ENCODE measurements around the gene SMO. TPM values are rescaled to one million over a fixed set of nuclear protein-coding genes. Genes with fewer than 3 reads are reported as not detected.
"Not testable (repeated sequence)": the region's sequence is repeated elsewhere in the genome, so short reads cannot be mapped to it uniquely, and the experiment has no call there.

Gene SMO
- total RNA-seq, 3 donors from 2014 or later, result 0.11 to 0.25 (median 0.18) TPM

DNA sequence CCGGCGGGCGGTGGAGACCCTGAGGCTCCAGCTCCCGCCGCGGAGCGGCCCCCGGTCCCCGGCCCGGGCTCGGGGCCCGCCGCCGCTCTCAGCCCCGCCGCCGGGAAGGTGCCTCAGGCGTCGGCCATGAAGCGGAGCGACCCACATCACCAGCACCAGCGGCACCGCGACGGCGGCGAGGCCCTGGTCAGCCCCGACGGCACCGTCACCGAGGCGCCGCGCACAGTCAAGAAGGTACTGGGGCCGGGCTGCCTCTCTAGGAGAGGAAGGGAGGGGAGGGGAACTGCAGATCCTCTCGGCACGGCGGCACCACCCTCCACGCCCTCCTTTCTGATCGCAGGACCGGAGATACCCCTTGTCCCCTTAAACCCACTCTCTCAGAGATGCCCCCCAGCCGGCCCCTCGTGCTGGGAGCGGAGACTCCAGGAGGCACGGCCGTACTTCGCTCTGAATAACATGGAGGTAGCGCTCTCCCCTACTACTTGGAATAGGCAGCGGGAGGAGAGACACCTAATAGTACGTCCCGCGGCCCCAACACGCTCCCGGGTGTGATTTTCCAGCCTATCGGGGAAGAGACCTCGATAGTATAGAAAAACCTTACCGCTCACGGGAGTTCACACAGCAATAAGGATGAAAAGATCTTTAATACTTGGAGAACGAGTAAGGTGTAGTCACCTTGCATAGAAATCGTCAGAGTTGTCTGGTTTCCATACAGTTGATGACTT is 36.9 kb downstream of the SMO start:
- H3K9me3 Mint-ChIP-seq, result no peaks in the 10 kb centered on the region
- peaks cover 37% of the 10 kb centered on the region for H3K4me1 Mint-ChIP-seq (ENCODE audit: low read depth)
- no peaks in the 10 kb centered on the region for H3K27me3 Mint-ChIP-seq (ENCODE audit: low read depth)
- peak overlapping the region; percentile 94 for H3K4me3 Mint-ChIP-seq
- DNase-seq, result peak; percentile 45
- ATAC-seq, result peak; percentile 57 to 59
- no peaks in the 10 kb centered on the region for H3K36me3 Mint-ChIP-seq (ENCODE audit: insufficient read depth)

DNA sequence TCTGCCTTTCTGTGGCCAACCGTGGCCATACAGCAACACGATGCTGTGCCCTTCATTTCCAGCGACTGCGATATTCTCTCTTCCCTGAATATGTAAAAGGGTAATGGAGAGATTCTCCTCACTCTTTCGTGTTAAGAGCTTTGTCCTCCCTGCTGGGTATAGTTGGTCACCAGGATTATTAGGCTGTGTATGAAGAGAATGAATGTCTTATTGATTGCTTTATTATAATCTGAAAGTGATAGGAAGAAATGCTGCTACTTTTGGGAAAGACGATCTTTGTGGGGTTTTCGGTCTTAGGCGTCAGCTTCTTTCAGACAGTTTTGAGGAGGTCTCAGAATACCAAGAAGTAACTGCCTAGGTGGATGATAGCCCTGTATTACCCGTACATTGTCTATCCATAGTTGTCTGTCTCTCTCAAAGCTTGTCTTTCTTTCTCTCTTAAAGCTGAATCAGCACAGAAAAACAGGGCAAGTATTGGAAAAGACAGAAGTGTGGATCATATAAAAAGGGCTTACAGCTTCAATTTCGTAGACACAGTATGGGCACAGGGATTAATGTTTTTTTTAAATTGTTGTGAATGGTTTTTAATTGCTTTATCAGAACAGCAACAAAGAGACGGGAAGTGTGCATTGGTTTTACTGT is 37.6 kb downstream of the SMO start:
- peaks cover 37% of the 10 kb centered on the region for H3K4me1 Mint-ChIP-seq (ENCODE audit: low read depth)
- no peaks in the 10 kb centered on the region for H3K27me3 Mint-ChIP-seq (ENCODE audit: low read depth)
- H3K9me3 Mint-ChIP-seq, result no peaks in the 10 kb centered on the region
- peak overlapping the region; percentile 94 for H3K4me3 Mint-ChIP-seq
- H3K36me3 Mint-ChIP-seq (ENCODE audit: insufficient read depth), result no peaks in the 10 kb centered on the region
- no peak for DNase-seq
- ATAC-seq, result no peak

DNA sequence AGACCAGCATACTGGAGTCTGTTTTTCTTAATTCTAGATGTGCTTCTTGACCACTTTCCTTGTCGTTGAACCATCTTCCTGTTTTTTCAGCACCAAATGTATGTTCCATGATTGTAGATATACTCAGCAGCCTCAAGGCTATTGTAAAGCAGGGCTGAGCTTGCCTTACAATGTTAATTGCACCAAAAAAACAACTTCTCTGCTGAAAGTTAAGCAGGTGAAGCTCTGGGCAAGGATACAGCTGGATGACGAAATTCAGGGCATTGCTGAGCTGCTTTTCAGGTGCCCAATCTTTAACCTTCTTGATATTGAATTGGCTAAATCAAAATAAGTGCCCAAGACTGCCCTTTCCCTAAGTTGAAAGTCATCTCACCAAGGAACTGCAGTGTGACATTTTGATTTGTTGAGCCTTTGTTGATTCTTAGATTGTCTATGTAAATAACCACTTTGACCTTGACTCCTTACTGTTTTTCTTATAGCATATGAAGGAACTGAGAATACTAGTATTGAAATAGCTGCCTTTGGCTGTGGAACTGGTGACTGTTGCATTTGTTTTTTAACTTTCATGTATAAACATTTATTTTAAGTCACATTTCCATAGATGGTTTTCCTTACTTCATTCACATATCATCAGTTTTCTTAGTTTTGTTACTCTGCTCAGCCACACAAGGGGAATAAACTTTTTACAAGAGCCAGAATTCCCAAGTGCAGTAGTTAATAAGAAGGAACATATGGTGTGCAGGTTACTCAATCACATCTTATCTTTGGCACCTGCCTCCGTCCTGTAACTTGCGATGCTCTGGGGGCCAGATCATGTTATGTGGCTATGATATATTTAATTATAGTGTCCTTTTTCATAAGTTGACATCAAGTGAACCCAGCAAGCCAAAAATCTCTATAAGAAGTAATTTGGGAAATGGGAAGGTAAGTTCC is 39.5 kb downstream of the SMO start:
- H3K36me3 Mint-ChIP-seq (ENCODE audit: insufficient read depth), result peaks cover 1% of the 10 kb centered on the region

DNA sequence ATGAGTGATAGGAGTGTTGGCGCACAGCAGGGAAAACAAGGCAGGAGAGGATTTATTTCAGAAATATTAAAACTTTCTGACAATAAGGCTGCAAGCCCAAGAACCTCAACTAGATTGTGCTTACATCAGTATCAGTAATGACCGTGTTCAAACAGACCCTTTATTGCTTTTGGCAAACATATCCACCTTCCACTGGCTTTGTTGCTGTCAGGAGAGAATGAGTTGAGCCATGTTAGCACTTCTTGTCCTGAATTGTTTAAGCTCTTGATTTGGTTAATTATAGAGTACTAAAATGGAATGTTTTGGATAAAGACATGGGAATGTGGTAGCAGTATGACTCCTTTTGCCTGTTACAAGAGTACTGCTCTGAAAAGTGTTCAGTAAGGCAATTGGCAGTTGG is 40.2 kb downstream of the SMO start:
- ATAC-seq (no peak), DNase-seq (no peak)
- peaks cover 2% of the 10 kb centered on the region for H3K36me3 Mint-ChIP-seq (ENCODE audit: insufficient read depth)
- H3K27me3 Mint-ChIP-seq (ENCODE audit: low read depth), result no peaks in the 10 kb centered on the region
- H3K9me3 Mint-ChIP-seq, result no peaks in the 10 kb centered on the region
- no peak overlapping the region for H3K4me3 Mint-ChIP-seq
- H3K4me1 Mint-ChIP-seq (ENCODE audit: low read depth), result peaks cover 33% of the 10 kb centered on the region

More for the DNA sequence above, 39.5 kb downstream of the SMO start:
- Mint-ChIP-seq H3K27me3 (ENCODE audit: low read depth) (no peaks in the 10 kb centered on the region), H3K9me3 (no peaks in the 10 kb centered on the region), H3K4me1 (ENCODE audit: low read depth) (peaks cover 35% of the 10 kb centered on the region), H3K4me3 (no peak overlapping the region)
- no peak for ATAC-seq
- DNase-seq, result no peak

DNA sequence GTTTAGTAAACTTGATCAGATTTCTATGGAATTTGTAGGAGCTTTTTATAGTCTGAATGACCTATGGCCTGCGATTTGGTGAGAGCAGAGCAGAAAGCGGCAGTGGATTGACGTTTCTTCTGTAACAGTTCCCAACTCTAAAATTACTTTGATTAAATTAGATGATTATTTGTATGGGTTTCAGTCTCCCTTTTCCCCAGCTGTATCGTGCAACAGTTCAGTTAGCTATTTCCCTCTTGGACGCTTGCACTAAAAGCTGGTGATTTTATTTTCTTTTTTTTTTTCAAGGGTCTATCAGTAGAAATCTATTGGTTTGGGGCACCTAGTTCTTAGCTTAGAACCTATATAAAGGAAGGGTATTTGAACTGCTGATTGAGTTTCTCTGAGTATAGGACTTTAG is 43.2 kb downstream of the SMO start:
- no peak for ATAC-seq
- no peaks in the 10 kb centered on the region for H3K27me3 Mint-ChIP-seq (ENCODE audit: low read depth)
- DNase-seq, result no peak
- H3K4me1 Mint-ChIP-seq (ENCODE audit: low read depth), result peaks cover 16% of the 10 kb centered on the region
- H3K36me3 Mint-ChIP-seq (ENCODE audit: insufficient read depth), result peaks cover 8% of the 10 kb centered on the region
- H3K9me3 Mint-ChIP-seq, result no peaks in the 10 kb centered on the region
- no peak overlapping the region for H3K4me3 Mint-ChIP-seq

DNA sequence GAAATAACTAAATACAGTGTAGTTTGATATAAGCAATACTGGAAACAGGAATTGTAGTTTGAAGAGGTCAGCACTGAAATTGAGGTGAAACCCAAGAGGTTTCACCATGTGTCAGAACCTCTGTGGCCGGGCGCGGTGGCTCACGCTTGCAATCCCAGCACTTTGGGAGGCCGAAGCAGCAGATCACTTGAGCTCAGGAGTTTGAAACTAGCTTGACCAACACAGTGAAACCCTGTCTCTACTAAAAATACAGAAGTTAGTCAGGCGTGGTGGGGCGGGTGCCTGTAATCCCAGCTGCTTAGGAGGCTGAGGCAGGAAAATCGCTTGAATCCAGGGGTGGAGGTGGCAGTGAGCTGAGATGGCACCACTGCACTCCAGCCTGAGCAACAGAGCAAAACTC is 50.1 kb downstream of the SMO start:
- Mint-ChIP-seq H3K36me3 (ENCODE audit: insufficient read depth) (peaks cover 12% of the 10 kb centered on the region), H3K4me3 (no peak overlapping the region), H3K9me3 (no peaks in the 10 kb centered on the region), H3K27me3 (ENCODE audit: low read depth) (no peaks in the 10 kb centered on the region), H3K4me1 (ENCODE audit: low read depth) (peaks cover 6% of the 10 kb centered on the region)
- DNase-seq (no peak), ATAC-seq (no peak)

DNA sequence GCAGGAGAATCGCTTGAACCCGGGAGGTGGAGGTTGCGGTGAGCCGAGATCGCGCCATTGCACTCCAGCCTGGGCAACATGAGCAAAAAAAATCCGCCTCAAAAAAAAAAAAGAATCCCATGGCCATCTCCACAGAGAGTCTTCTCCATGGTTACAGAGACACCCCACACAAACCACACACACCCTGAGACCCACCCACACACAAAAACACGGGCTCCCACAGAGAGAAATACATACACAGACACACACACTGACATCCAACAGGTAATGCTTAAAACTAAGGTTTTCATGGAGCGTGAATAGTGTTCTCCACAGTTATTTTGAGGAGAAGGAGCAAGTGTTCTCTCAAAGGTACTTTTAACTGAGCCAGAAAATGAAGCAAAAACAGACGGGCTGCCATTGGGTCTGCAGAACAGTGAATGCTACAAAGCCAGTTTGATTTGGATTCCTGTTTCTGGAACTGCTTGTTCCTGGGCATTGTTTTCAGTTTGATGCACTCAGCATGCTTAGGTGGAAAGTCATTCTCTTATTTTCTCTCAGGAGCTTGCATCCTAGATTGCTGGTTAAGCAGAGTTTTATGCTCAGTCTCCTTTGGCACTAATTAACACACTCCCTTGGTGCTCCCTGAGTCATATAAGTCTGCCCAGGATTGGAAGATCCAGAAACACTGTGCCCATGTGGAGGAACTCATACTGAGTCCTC is 51.8 kb downstream of the SMO start:
- ATAC-seq, result no peak
- peaks cover under 1% of the 10 kb centered on the region for H3K9me3 Mint-ChIP-seq
- H3K27me3 Mint-ChIP-seq (ENCODE audit: low read depth), result no peaks in the 10 kb centered on the region
- H3K4me1 Mint-ChIP-seq (ENCODE audit: low read depth), result peaks cover 6% of the 10 kb centered on the region
- H3K4me3 Mint-ChIP-seq, result no peak overlapping the region
- peaks cover 10% of the 10 kb centered on the region for H3K36me3 Mint-ChIP-seq (ENCODE audit: insufficient read depth)
- no peak for DNase-seq

DNA sequence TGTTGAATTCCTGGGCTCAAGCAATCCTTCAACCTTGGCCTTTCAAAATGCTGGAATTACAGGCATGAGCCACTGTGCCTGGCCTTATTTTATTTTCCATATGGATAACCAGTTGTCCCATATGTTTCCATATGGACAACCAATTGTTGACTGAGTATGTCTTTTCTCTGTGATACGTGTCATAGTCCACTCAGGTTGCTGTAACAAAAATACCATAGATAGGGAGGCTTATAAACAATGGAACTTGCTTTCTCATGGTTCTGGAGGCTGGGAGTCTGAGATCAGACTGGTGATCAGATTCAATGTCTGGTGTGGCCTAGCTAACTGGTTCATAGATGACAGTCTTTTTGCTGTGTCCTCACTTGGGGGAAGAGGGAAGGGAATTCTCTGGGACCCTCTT is 55.8 kb downstream of the SMO start:
- Mint-ChIP-seq H3K4me1 (ENCODE audit: low read depth) (peaks cover 6% of the 10 kb centered on the region), H3K27me3 (ENCODE audit: low read depth) (no peaks in the 10 kb centered on the region), H3K4me3 (no peak overlapping the region), H3K9me3 (peaks cover 4% of the 10 kb centered on the region), H3K36me3 (ENCODE audit: insufficient read depth) (peaks cover 15% of the 10 kb centered on the region)
- DNase-seq (no peak), ATAC-seq (no peak)

DNA sequence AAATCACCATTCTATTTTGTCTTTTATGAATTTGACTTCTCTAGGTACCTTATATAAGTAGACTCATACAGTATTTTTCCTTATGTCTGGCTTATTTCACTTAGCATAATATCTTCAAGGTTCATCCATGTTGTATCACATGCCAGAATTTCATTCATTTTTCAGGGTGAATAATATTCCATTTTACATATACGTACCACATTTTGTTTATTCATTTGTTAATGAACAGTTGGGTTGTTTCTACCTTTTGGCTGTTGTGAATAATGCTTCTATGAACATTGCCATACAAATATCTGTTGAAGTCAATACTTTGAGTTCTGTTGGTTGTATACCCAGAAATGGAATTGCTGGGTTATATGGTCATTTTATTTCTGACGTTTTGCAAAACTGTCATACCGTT is 57.1 kb downstream of the SMO start:
- DNase-seq, result no peak
- Mint-ChIP-seq H3K4me1 (ENCODE audit: low read depth) (peaks cover 4% of the 10 kb centered on the region), H3K4me3 (no peak overlapping the region), H3K27me3 (ENCODE audit: low read depth) (no peaks in the 10 kb centered on the region), H3K9me3 (peaks cover 4% of the 10 kb centered on the region), H3K36me3 (ENCODE audit: insufficient read depth) (peaks cover 15% of the 10 kb centered on the region)
- ATAC-seq, result no peak

DNA sequence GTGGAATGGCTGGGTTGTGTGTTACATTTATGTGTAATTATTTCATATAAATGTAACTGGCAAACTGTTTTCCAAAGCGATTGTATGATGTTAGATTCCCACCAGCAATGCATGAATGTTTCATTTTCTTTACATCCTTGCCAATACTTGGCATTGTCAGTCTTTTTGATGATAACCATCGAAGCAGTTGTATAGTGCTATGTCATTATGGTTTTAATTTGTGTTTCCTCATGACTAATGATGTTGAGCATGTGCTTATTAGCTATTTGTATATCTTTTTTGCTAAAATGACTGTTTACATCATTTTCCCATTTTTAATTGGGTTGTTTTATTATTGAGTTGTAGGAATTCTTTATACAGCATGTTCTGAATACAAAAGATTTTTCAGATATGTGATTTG is 58.7 kb downstream of the SMO start:
- H3K27me3 Mint-ChIP-seq (ENCODE audit: low read depth), result no peaks in the 10 kb centered on the region
- ATAC-seq, result no peak
- peaks cover 15% of the 10 kb centered on the region for H3K36me3 Mint-ChIP-seq (ENCODE audit: insufficient read depth)
- H3K9me3 Mint-ChIP-seq, result peaks cover 4% of the 10 kb centered on the region
- H3K4me3 Mint-ChIP-seq, result no peak overlapping the region
- peaks cover 5% of the 10 kb centered on the region for H3K4me1 Mint-ChIP-seq (ENCODE audit: low read depth)
- DNase-seq, result no peak

DNA sequence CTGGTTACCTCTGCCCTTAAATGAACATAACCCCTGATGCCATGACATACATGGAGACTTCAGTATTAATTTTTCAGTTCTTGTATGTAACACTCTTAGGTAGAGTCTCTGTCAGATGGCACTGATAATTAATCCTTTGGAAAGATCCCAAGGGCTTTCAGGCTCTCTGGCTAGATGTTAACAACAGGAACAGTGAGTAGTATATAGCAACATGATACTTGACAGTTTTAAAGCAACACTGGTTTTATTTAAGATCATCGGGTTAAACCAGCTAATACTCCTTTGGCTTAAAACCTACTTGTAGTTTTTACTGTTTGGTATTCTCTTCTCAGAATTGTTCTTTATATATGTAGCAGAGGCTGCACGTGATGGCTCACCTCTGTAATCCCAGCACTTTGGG is 63.7 kb downstream of the SMO start:
- H3K9me3 Mint-ChIP-seq, result no peaks in the 10 kb centered on the region
- H3K27me3 Mint-ChIP-seq (ENCODE audit: low read depth), result no peaks in the 10 kb centered on the region
- H3K36me3 Mint-ChIP-seq (ENCODE audit: insufficient read depth), result peaks cover 2% of the 10 kb centered on the region
- no peak overlapping the region for H3K4me3 Mint-ChIP-seq
- DNase-seq, result no peak
- H3K4me1 Mint-ChIP-seq (ENCODE audit: low read depth), result peaks cover 5% of the 10 kb centered on the region
- no peak for ATAC-seq

DNA sequence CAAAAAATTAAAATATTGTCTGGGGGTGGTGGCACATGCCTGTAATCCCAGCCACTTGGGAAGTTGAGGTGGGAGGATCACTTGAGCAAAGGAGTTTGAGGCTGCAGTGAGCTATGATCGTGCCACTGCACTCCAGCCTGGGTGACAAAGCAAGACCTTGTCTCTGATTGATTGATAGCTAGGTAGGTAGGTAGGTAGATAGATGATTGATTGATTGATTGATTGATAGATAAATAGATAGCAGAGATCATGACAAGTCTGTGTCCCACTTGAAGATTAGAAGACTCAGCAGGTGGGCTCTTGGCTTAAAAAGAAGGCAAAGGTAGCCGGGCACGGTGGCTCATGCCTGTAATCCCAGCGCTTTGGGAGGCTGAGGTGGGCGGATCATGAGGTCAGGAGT is 64.2 kb downstream of the SMO start:
- not testable (repeated sequence) for DNase-seq; H3K9me3 Mint-ChIP-seq; H3K4me3 Mint-ChIP-seq; ATAC-seq; H3K36me3 Mint-ChIP-seq (ENCODE audit: insufficient read depth); H3K4me1 Mint-ChIP-seq (ENCODE audit: low read depth); H3K27me3 Mint-ChIP-seq (ENCODE audit: low read depth)

DNA sequence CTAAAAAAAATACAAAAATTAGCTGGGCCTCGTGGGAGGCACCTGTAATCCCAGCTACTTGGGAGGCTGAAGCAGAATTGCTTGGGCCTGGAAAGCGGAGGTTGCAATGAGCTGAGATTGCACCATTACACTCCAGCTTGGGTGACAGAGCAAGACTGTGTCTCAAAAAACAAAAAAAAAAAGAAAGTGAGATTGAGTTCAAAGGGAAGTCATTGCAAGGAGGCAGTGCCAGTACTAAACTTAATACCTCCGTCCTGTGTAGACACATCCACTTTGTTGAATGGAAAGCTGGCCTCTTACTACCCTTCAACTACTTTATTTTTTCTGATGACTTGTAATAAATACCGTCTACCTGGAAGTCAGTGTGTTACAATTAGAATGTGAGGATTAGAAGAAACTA is 67.4 kb downstream of the SMO start:
- DNase-seq (no peak), ATAC-seq (no peak)
- Mint-ChIP-seq H3K4me3 (no peak overlapping the region), H3K36me3 (ENCODE audit: insufficient read depth) (no peaks in the 10 kb centered on the region), H3K27me3 (ENCODE audit: low read depth) (no peaks in the 10 kb centered on the region), H3K9me3 (no peaks in the 10 kb centered on the region), H3K4me1 (ENCODE audit: low read depth) (peaks cover 20% of the 10 kb centered on the region)

DNA sequence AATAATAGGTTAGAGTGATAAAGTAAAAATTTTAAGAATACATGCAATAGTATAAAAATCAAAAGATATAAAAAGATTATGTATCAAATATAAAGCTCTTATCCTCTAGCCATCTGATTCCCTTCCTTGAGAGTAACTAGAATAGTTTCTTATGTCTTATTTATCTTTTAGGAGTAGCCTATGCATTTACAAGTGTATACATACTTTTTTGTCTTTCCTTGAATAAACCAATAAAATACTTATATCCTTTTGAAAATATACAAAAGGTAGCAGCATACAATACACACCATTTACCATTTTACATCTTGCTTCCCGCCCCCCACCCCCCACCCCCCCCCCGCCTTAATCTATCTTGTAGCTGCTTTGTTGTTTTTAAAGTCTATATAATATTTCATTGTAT is 67.8 kb downstream of the SMO start:
- no peak for ATAC-seq
- no peaks in the 10 kb centered on the region for H3K27me3 Mint-ChIP-seq (ENCODE audit: low read depth)
- no peaks in the 10 kb centered on the region for H3K36me3 Mint-ChIP-seq (ENCODE audit: insufficient read depth)
- H3K9me3 Mint-ChIP-seq, result no peaks in the 10 kb centered on the region
- no peak for DNase-seq
- no peak overlapping the region for H3K4me3 Mint-ChIP-seq
- H3K4me1 Mint-ChIP-seq (ENCODE audit: low read depth), result peaks cover 20% of the 10 kb centered on the region
